GM19023 (cell line): ENCODE measurements around the gene KRT9.

Experiments
- ATAC-seq: cut with Tn5 transposase; IDR thresholded peaks from one replicate; pipeline ENCODE4 v1.9.1; 2021; ENCODE audit warnings: mild to moderate bottlenecking, moderate library complexity; ENCODE audit not compliant: unreplicated experiment

KRT9 gene

GRCh38 chr17:41533613-41534012 lies 38.2 kb downstream of the KRT9 start:
- no peak for ATAC-seq

DNA sequence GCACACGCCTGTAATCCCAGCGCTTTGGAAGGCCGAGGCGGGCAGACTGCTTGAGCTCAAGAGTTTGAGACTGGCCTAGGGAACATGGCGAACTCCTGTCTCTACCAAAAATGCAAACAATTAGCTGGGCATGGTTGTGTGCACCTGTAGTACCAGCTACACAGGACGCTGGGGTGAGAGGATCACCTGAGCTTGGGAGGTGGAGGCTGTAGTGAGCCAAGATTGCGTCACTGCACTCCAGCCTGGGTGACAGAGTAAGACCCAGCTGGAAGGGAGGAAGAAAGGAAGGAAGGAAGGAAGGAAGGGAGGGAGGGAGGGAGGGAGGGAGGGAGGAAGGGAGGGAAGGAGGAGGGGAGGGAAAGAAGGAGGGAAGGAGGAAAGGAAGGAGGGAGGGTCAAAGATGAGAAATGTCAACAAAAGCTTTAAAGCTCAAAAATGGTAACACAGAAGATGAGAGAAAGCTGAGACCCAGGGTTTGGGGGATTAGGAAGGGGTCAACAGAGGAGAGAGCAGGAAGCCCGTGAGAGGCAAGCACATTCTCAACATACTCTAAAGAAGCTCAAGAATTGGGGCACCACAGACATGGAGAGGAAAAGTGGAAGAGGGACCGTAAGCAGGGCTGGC lies 38.8 kb downstream of the KRT9 start:
- ATAC-seq, result no peak

DNA sequence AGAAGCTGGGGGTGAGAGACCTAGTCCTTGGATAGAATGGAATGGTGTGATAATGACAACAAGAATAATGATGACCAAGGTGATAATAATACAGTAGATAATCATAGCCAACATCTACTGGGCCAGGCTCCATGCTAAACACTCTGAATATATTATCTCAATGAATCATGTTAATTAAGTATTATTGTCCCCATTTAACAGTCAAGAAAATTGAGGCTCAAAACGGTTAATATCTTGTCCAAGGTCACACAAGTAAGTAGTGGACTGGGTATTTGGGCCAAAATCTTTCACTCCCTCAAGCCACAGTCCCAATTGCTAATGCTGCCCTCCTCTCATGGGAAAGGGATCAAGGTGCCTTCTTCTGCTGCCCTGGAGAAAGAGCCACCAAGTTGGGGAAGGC lies 39.9 kb downstream of the KRT9 start:
- no peak for ATAC-seq

DNA sequence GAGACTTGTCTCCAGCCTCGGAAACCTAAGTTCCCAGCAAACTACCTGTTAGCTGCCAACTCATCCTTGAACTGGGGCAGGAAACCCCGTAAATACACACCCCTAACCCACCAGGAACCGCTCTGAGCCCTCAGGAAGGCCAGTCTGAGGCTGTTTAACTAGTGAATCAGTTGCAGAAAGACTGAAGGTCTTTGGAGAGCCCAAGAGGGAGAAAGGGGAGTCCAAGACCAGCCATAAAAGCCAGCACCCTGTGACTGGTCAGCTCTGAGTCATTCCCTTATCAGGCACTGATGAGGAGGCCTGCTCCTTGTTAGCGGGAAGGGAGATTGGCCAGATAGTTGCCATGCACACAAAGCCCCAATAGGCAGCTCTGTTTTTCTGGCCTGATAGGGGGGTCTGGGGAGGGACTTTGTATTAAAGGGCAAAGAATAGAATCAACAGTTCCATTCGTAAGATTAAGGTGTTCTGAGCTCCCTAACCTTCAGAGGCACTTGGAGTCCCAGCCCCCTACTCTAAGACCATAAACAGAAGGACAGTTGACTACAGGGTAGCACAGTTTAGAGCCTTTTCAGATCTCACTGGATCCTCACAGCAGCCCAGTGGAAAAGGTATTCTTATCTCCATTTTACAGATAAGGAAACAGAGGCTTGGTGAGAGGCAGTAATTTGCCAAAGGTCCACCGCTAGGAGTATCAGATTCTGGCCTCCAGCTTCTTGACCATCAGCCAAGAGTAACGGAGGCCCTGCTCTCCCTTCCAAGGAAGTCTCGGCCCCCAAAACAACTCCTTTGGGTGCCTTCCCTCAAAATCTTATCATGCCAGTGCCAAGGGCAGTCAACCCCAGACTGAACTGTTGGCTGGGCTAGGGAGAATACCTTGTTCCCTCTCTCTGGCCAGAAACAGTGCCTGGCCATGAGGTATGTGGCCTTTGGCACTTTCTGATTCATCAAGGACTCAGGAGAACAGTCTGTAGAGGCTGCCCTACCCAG lies 41.5 kb downstream of the KRT9 start:
- no peak for ATAC-seq

DNA sequence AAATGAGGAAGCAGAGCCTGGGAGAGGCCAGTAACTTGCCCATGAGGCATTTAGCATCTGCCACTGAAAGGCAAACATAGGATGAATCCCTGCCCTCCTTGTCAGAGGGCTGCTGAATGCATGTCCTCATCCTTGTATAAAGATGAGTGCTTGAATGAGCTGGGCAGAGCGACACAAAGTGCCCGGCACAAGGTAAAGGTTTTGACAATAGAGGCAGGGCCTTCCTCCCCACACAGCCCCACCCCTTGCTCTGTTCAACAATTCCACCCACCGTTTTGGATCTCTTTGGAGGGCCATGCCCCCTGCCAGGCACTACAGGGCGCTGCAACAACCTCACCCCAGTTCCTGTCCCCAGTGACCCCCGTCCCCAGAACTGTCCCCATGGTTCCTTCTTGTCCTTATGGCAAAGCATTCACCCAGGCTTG lies 42.4 kb downstream of the KRT9 start:
- no peak for ATAC-seq

- ATAC-seq, result no peak
Observed at GRCh38 chr17:41528959-41529353, 42.9 kb downstream of the KRT9 start.

DNA sequence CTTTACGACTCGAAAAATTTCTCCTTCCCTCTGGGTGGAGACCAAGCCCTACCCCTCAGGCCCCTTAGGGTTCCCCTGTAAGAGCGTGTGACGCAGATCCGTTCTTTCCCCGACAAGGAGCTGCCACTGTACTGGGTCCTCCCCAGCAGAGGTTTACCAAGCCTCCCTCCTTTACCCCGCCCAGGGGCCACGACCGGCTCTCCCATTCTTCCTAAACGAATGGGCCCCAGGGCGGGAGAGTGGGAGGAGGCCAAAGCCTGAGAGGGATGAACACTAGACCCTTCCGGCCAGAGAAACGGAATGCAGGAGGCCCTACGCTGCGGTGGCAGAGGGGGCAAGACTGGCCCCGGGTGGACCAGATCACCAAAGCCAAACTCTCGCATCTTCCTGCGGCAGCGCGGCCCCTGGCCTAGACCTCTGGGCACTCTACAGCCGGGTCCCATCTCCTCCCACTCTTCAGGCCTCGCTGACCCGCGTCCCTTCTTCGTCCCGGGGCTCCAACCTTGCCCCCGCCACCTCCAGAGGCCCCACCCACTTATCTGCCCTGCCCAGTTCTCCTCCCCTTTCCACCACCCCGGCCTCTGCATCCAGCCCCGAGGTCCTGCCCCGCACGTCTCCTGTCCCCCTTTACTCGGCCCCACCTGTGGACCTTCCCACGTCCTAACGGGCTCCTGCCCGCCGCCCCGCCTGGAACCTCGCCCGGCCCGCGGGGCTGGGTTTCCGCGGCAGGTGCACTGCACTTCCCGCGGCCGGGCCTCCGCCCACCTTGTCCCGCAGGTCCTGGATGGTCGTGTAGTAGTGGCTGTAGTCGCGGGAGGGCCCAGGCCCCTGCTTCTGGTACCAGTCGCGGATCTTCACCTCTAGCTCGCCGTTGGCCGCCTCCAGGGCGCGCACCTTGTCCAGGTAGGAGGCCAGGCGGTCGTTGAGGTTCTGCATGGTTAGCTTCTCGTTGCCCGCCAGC lies 44.5 kb downstream of the KRT9 start:
- no peak for ATAC-seq

- no peak for ATAC-seq
Observed at GRCh38 chr17:41524261-41524660, 47.6 kb downstream of the KRT9 start.

DNA sequence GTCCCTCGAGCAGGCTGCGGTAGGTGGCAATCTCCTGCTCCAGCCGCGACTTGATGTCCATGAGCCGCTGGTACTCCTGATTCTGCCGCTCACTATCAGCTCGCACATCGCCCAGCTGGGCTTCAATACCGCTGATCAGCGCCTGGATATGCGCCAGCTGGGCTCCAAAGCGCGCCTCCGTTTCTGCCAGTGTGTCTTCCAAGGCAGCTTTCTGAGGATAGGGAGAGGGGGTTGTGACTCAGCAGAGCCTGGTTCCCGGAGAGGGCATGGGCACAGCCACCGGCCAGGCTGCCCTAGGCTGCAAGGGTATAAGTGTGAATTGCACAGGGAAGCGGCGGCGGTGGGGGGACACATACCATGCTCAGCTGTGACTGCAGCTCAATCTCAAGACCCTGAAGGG lies 48.1 kb downstream of the KRT9 start:
- no peak for ATAC-seq

- no peak for ATAC-seq
Observed at GRCh38 chr17:41523225-41523593, 48.6 kb downstream of the KRT9 start.

DNA sequence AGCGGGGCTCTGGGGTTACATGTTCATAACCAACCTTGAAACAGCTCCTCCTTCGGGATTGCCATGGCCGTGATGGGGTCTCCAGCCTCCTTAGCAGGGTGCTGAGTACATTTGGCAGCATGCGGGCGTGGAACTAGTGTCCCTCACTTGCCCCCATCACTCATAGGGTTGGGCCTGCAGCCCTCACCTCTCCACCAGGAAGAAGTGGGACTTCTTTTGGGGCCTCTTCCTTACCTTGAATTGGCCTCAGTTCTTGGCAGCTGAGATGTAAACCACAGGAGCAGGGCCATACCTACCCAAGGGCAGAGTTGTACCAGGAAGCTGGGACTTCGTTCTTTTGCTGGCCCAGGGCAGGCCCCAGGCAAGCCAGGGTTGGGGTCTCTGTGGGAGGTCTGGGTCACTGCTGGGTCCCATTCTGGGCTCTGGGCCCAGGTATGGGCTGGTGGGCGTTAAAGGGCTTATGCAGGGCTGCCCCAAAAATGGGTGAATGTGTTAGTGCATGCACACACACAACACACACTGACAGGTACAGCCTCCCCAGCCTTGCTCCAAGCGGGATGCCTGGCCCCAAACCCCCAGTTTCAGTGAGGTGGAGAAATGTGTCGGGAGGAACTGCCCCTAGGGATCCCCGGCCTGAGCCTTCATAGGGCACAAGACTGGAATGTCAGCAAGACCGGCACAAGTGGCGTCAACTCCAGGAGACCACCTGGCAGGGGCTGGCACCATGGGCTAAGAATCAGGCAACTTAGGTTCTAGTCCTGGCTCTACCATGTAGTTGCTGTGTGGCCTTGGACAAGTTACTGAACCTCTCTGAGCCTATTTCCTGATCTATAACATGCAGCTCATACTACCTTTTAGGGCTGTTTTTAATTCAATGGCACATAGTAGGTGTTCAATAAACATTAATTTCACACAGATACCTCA lies 49.3 kb downstream of the KRT9 start:
- ATAC-seq, result no peak

- ATAC-seq, result no peak
Observed at GRCh38 chr17:41521574-41522261, 50.1 kb downstream of the KRT9 start.

DNA sequence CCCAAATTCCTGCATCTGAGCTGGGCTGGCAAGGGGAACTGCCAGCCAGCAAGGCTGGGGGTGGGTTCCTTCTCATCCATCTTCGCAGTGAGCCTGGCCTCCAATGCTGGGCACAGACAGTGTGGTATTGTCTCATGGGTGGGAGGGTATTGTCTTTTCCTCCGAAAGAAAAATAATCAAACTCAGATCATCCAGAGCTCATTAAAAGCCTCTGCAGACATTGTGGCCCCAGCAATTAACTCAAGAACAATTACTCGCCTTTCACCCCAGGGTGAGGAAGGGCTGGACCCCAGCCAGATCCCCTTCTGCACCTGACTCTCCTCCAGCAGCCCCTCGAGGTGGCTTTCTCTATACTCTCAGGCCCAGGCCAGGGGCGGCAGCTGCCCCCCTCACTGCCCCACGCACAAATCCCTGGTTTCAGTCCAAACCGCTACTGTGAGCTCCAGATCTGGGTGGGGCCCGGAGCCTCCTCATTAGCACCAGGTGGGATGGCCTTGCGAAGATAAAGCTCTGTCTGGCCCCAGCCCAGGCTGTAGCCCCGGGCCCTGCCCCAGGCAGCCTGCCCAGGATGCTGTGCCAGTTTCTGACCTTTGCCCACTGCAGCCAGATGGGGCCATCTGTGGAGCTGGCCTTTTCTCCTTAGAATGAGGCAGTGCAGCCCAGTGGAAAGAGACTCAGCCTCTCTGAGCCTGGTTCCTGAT lies 50.9 kb downstream of the KRT9 start:
- ATAC-seq, result no peak

- ATAC-seq, result no peak
Observed at GRCh38 chr17:41519501-41520224, 52.2 kb downstream of the KRT9 start.

GRCh38 chr17:41518789-41519449 lies 52.9 kb downstream of the KRT9 start, which contains the start of gene KRT15:
KRT15 (minus strand) TSS chr17:41518890; CDS start chr17:41518827, 63 bp downstream.
- ATAC-seq, result no peak

DNA sequence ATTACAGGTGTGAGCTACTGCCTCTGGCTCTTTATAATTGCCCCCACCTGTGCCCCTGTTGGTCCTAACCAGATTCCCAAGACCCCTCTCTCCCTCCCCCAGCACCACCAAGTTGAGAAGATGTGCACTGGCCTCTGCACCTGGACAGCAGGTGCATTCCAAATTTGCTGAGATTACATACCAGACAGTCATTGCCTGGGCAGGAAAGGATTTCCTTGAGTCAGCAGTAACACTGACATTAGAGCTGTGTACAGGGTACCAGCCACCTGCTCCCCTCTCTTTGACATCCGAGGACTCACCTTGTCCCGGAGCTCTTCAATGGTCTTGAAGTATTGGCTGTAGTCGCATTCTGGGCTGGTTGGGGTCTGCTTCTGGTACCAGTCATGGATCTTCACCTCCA lies 53.8 kb downstream of the KRT9 start:
- no peak for ATAC-seq

- ATAC-seq, result no peak
Observed at GRCh38 chr17:41516830-41517283, 55.0 kb downstream of the KRT9 start.
